OCI-M1 (cell line): Measurements from ENCODE around the gene TRAF3.

Experiments used
- DNase-seq: peaks from one replicate; lab custom pipeline; 2025; lab: John Stamatoyannopoulos, UW

Gene TRAF3, protein sequence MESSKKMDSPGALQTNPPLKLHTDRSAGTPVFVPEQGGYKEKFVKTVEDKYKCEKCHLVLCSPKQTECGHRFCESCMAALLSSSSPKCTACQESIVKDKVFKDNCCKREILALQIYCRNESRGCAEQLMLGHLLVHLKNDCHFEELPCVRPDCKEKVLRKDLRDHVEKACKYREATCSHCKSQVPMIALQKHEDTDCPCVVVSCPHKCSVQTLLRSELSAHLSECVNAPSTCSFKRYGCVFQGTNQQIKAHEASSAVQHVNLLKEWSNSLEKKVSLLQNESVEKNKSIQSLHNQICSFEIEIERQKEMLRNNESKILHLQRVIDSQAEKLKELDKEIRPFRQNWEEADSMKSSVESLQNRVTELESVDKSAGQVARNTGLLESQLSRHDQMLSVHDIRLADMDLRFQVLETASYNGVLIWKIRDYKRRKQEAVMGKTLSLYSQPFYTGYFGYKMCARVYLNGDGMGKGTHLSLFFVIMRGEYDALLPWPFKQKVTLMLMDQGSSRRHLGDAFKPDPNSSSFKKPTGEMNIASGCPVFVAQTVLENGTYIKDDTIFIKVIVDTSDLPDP

DNA sequence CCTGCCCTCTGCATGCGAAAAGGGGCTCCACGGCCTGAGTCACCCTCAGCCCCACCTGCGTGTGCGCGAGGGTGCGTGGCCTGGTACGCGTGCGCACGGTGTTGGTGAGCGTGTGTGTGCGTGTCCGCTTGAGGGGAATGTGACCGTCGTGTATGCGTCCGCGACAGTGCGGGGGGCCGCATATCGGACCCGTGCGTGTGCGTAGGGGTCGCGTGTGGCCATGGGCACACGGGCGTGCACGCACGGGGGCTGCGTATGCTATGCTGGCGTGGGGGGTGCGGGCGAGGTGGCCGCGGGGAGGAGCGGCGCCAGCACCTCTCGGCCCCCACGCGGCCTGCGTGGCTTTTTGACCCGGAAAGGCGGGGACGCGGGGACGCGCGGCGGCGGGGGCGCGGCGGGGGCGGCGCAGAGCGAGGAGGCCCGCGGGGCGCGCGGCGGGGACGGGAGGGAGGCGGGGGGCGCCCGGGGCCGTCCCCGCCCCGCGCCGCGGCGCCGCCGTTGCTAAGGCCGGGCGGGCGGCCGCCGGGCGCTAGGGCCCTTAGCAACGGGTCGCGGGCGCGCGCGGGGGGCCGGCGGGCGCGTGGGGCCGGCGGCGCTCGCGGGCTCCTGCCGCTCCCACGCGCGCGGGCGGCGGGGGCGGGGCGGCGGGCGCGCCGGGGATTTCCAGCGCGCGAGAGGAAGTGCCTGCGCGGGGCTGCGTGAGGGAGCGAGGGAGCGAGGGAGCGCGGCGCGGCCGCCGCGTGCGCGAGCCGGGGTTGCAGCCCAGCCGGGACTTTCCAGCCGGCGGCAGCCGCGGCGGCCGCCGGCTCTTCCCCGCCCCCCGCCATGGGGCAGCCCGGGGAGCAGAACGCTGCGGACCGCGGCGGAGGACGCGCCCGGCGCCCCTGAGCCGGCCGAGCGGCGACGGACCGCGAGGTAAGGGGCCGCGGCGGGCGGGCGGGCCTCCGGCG lies at the start of gene TRAF3:
Gene TRAF3, plus strand, starts transcription at position 689 of the 950 bp plus-strand sequence. CDS start 92,753 bp downstream, outside the sequence.
- peak; percentile 34 for DNase-seq

DNA sequence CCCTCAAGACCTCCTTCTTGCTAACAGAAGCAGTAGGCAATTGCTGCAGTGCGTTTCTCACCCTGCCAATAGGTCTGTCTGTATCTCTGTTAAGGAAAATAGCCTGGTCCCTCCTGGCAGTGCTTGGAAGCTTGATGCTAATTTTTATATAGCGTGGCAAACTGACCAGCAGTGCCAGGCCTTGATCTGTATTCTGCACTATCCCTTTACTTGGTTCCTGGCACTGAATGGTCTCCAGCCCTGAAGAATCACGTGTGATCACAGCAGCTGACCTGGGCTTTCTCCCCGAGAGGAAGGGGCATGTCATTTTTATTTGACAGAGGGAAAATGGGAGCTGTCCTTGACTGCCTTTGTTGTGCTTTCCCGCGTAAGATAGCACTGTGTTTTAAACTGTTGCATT lies 48.7 kb upstream of the TRAF3 start:
- DNase-seq, result no peak

DNA sequence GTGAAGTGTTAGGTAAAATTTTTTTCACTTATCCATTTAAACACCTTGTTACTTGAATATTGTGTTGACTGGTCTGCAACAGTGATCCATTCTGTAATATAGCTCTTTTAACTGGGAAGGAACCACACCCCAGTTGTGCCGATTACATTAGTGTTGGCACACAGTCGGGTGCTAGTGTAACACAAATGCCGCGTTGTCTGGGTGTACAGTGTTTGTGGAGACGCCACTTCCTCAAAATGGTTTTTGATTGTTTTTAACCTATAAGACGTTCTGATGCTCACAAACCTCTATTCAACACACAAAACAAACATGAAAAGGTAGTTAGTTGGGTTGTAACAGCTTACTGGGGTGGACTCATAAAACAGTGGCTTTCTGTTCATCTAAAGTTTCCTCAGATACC lies 48.0 kb upstream of the TRAF3 start:
- DNase-seq, result no peak

DNA sequence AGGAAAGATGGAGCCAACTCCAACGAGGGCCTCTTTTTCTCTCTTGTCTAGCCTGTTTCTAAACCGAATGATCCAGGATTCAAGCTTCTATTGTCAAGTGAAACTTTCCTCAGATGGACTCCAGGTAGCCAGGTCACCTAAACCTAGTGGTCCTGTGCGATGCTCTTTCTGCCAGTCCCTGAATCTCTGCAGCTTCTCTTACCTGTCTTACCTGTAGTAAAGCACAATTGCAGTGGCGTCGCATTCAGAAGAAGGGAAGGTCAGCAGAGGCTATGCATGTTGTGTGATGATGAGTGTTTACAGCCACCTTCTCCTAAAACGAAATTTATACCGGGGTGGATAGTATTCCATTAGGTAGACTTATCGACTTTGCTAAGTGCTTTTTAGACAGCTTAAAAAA lies 47.4 kb upstream of the TRAF3 start:
- no peak for DNase-seq

DNA sequence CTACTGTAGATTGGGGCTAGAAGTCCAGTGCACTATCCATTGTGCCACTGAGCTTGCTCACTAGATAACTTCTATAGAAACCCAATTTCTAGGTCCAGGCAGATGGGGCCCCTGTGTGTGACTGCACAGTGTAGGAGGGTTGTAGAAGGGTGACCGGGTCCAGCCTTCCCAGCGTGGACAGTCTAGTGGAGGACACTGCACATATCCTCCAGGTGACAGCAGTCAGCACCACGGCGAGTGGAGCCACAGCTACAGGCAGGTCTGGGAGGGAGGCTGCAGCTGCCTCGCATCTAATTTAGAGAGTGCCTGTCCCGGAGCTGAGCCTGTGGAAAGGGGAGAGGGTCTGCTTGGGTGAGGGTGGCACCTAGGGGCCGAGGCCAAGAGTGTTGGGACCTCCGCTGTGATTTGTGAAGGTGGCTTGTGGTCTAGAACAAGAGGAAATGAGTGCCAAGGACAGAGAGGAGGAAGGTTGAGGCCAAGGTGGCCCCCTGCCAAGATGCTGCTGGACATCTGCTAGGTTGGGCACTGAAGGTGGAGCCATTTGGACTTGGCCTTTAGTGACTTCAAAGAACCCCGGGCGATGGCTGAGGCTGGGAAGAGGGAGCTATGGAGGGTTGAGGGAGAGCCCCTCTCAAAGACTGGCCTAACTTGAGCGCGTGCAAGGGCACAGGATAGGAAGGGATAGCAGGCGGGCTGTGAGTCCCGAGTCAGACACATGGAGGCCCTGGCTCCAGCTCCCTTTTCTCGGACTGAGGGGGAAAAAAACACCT lies 46.0 kb upstream of the TRAF3 start:
- DNase-seq, result no peak

DNA sequence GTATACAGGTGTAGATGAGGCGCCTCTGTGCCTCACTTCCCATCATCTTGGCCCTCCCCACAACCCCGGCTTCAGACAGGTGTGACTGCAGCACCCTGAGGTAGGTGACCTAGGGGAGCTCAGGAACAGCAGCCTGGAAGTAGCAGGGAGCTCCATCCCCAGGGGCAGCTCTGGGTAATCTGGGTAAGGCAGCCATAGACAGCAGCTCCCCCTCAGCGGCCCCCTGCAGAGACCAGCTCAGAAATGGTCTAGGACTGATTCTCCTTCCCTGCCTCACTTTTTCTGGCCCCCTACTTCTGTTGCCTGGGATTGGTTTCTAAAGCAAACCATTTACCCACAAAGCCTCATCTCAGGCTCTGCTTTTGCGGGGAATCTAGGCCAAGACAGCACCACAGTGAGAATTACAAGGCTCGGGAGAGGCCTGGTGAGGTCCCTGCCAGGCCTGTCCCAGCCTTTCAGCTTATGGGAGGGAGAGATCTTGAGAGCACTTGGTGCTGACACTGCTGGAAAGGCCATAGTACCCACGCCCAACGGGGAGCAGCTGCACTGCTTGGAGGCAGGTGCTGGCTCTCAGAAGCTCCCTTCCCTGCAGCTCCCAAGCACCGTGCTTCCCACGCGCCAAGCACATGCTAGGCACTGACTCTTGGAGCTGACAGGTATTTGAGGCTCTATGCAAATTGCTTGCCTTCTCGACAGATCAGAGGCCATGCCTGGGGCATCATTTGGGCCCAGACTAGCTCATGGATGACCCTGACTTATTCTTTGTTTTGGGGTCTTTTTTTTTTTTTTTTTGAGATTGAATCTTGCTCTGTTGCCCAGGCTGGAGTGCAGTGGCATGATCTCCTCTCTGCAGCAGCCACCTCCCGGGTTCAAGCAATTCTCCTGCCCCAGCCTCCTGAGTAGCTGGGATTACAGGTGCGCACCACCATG lies 45.1 kb upstream of the TRAF3 start:
- DNase-seq, result no peak

DNA sequence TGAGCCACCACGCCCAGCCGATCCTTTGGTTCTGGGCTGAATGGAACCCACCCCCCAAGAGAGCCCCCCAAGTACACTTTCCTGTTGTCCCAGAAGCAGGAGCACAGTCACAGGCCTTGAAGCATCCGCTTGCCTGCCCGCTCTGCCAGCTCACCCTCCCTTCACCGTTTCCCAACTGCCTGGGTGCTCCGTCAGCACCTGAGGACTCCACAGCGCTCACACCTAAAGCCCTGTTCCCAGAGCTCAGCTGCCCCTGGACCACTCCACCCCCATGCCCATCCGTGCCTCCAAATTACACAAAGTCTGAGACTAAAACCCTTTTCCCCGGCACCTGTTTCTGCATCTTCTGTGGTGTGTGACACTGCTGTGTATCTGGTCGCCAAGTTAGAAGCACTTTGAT lies 44.3 kb upstream of the TRAF3 start:
- DNase-seq, result no peak

DNA sequence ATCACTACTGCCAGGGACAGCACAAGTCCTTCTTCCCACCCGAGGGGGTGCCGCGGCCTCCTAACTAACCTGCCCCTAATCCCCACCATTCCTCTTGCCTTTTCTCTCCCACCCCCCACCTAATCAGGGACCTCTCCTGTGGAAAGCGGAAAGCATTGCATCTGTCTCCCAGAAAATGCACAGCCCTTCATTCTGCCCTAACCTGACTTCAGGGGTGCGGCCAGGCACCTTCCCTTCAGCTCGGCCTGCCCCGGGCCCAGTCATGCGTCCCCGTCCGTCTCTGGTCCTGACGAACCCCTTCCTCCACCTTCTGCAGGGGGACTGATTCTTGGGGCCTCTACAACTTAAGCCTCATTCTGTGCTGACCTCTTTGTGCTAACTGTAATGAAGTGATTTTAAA lies 43.9 kb upstream of the TRAF3 start:
- no peak for DNase-seq

DNA sequence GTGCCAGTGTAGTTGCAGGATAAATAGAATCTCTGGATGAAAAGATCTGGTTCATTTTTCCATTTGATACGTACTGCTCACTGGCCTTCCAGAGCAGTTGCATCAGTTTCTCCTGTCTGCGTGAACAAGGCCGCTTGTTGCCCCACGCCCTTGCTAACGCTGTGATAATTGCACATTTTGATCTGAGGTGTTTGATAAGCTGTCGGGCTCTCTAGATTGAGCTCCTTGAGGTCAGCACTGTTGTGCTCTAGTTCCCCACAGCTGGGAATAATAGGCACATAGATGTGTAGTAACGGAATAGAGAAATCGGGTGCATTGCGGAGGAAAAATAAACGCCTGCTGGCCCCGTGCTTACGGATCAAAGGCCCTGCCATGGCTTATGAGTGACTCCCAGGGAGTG lies 42.8 kb upstream of the TRAF3 start:
- DNase-seq, result no peak

DNA sequence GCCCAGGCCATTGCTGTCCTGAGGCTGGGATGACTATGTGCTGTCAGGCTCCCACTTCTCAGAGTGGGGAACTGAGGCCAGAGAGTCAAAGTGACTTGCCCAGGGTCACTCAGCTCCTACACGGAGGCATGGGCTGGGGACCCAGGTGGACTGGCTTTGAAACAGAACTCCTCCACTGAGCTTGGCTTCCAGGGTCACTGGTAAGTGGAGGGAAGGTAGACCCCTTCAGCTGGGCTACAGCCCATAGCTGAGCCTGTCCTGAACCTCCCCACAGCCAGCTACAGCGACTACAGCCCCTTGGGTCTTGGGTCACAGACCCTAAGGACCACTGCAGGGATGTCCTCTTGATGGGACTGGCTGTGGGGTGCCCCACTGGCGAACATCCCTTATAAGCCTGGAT lies 40.3 kb upstream of the TRAF3 start:
- no peak for DNase-seq

DNA sequence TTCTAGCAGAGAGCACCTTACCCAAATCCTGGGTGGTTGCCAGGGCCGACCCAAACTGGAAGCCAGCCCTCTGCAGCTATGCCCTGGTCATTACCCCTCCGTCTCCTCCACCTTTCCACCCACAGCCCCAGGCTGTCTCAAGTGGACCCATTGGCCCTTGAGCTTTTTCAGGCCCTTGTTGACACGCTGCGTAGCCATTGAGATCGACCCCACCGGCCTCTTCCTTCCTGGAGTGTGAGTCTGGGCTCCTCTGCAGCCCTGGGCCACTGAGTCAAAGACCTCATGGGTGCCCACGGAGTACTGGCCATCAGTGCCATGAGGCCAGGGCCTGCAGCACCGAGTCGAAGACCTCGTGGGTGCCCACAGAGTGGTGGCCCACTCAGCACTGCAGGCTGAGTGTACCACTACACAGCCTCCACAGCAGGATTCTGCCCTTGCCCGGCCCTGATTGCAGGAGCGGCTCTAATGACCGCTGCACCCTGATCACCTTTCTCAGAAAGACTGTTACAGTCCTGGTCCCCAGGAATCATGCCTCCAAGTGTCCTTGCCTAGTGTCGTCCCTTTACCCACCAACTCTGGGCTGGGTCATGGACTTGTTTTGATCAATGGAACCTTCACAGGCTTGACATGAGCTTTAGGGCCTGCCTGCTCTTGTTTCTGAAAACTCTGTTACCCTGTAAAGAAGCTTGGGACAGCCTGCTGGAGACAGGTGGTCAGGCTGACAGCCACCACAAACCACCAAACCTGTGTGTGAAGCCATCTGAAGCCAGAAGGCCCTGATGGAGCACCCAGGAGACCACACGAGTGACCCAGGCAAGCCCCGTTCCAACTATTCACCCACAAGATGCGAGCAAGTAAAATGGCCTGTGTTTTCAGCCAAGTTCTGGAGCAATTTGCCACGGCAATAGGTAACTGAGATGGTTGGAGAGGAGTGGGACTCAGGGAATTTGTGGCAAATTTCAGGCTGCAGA lies 39.6 kb upstream of the TRAF3 start:
- DNase-seq, result no peak

DNA sequence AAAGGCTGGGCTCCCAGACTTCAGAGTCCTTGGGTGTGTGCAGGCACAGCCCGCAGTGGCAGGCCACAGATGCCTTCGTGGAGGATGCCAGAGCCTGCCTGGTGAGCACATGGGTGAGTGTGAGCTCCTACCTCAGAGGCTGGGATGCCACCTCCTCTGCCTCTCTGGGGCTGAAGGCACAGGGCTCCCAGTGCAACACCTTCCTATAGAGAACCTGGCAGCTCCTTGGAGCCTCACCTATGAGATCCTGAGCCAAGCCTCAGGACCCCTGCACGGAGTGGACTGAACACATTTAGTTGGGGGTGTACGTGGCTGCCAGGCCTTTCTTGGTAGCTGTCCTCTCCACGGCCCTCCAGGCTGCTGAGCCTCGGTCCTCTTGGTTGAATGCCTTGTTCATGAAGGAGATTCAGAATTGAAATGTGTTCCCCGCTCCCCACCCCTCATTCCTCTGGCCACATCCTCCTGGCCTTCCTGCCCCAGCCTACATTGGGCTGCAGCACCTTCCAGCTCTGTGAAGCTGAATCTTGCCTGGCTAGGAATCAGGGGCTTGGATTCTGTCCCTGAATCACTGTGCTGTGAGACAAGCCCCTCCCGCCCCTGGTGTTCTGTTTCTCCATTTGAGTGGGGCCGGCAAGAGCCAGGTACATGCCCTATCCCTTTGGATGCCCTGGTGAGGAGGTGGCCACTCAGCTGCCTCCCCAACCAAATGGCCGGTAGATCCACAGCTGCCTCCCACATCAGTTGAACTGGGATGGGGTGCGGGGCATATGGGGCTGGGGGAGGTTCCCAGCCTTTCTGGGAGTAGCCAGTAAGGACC lies 38.7 kb upstream of the TRAF3 start:
- DNase-seq, result no peak

DNA sequence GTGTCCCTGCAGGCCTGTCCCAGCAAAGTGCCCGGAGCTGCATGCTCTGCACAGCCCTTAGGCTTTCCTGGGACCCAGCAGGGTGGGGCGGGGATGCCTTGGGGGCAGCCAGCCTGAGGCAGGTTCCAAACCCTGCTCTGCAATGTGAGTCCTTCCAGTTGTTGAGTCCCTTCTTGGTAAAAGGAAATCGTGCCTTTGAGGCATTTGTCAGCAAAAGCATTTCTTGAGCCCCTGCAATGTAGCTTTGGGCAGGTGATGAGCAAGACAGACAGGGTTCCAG lies 38.1 kb upstream of the TRAF3 start:
- no peak for DNase-seq

DNA sequence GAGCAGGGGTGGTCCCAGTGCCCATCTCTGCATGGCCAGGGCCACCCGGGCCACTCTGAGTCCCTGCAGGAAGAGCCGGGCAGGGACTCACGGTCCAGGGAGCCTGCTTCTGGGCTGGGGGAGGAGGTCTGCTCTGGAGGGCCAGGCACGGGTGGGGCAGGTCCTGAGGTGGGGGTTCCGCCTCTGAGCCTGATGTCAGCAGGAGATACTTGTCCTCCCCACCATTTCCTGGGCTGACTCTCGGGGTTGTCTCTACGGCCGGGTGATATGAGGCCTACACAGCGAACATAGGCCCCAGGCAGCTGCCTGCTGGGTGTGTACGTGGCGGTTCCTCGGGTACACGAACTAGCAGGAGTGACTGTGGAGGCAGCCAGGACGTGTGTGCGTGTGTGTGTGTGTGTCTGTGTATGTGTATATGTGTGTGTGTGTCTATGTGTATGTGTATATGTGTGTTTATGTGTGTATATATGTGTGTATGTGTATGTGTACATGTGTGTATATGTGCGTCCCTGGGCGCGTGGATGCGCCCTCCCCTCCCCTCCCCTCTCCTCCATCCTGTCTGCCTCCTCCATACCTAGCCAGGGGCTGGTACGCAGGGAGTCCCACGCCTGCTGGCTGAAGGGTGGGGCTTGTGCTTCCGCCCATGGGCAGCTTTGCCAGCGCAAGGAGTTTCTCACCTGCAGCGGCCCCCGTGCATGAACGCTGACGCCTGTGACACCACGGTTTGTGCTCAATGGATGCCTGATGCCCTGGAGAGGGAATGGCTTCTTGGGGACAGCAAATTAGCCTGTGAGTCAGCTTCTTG lies 30.4 kb upstream of the TRAF3 start:
- DNase-seq, result no peak

DNA sequence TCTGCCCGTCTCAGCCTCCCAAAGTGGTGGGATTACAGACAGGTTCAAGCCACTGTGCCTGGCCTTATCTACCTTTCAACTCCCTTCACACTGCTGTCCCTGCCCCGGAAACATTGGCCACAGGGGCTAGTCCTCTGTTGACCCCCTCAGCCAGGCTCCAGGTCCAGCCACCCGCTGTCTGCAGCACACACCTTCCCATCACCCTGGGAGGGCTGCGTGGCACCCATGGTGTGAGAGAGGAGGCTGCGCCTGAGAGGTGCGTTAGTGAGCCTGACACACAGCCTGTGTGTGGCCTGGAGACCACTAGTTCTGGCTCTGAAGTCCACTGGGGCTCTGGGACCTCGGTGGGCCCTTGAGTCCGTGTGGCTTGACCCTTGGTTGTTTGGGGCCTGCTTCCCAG lies 28.4 kb upstream of the TRAF3 start:
- DNase-seq, result no peak

DNA sequence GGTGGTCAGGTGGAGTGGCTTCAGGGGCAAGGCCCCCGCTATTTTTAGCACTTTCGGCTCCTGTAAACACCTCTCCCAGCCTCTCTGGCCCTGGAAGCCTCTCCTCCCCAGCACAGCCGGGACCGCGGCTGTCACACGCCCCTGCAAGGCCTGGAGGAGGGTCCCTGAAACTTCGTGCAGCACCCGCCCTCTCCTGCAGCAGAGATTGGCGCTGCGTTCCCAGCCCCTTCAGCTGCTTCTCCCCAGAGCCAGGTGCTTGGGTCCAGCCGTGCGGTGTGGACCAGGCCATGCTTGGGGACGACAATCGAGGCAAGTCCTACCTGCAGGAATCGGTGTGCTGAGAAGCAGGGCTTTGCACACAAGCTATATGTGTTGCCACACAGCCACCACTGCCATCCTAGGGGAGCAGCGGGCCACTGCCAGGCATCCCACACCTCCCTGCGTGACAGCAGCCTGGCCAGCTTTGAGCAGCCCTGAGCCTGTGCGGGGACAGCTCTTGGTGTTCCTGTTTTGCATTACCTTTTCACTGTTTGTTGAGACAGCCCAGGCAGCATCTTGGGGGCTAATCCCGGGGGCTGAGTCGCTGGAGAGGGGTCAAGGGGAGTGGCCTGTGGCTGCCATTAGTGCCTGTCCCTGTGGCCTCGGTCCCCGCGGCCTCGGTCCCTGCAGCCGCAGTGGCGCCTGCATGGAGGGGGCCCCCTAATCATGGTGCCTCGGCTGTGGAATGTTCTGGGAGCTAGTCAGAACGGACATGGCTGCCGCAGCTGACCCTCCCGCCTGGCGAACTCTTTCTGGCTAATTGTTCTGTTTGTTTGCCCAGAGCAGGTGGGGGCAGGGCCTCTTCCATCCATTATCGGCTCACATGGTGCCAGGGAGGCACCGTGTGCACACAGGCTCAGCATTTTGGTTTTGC lies 27.6 kb upstream of the TRAF3 start:
- DNase-seq, result no peak

DNA sequence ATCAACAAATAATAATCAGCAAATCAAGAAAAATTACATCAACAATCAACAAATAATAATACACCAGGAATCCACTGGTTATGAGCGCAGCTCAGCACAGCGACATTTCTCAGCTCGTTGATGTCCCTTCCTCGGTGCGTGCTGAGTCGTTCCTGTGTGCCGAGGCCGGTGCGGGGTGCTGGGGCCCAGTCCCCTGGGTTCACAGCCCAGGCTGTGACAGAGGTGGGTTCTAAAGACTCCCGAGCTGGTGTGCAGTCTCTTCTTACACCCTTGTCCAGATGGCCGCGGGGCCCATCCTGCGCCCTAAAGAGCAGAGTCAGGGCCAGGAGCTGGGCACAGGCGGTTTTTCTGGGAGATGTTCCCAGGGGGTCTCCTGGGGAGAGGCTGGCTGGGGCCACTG lies 26.9 kb upstream of the TRAF3 start:
- no peak for DNase-seq
